Nephron (organoid): ENCODE data around the gene TUBB3.

Source experiments
- H3K27ac Mint-ChIP-seq, 3 experiments: 2 replicates each; pipeline ENCODE4 v1.8.0; 2020; ENCODE audit warnings: mixed read lengths in 3 of 3, mild to moderate bottlenecking in 2 of 3, moderate library complexity in 1 of 3
- H3K27me3 Mint-ChIP-seq: 2 replicates; pipeline ENCODE4 v1.8.0; 2021; ENCODE audit warnings: low read depth, mild to moderate bottlenecking, moderate library complexity, mixed read lengths
- H3K36me3 Mint-ChIP-seq: 2 replicates; pipeline ENCODE4 v1.8.0; 2020; ENCODE audit warnings: low read depth, mixed read lengths
- H3K4me1 Mint-ChIP-seq: 2 replicates; pipeline ENCODE4 v1.8.0; 2020; ENCODE audit warnings: mixed read lengths
- H3K4me3 Mint-ChIP-seq, 3 experiments: 2 replicates each; pipeline ENCODE4 v1.8.0; 2020; ENCODE audit warnings: mild to moderate bottlenecking in 3 of 3, mixed read lengths in 3 of 3, moderate library complexity in 2 of 3
- H3K9me3 Mint-ChIP-seq: 2 replicates; pipeline ENCODE4 v1.8.0; 2020; ENCODE audit warnings: mixed read lengths
- TF ChIP-seq, protein P1 (sequence below), 3 experiments: fragments of 200-600 bp; sonication (generic); IDR thresholded peaks; one replicate each; pipeline ENCODE4 v1.5.0; 2021; ENCODE audit warnings: antibody characterized with exemption in 3 of 3; ENCODE audit not compliant: unreplicated experiment in 3 of 3

The TUBB3 gene

DNA sequence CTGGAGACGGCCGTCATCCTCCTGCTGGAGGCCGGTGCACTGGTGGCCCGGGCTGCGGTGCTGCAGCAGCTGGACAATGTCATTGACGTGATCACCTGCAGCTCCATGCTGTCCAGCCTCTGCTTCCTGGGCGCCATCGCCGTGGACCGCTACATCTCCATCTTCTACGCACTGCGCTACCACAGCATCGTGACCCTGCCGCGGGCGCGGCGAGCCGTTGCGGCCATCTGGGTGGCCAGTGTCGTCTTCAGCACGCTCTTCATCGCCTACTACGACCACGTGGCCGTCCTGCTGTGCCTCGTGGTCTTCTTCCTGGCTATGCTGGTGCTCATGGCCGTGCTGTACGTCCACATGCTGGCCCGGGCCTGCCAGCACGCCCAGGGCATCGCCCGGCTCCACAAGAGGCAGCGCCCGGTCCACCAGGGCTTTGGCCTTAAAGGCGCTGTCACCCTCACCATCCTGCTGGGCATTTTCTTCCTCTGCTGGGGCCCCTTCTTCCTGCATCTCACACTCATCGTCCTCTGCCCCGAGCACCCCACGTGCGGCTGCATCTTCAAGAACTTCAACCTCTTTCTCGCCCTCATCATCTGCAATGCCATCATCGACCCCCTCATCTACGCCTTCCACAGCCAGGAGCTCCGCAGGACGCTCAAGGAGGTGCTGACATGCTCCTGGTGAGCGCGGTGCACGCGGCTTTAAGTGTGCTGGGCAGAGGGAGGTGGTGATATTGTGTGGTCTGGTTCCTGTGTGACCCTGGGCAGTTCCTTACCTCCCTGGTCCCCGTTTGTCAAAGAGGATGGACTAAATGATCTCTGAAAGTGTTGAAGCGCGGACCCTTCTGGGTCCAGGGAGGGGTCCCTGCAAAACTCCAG is 3.4 kb upstream of the TUBB3 start:
- Mint-ChIP-seq H3K27ac (no peak overlapping the region), H3K27me3 (peaks cover 46% of the 10 kb centered on the region), H3K4me3 (peak overlapping the region in 2 of 3 experiments; percentile 47 to 69), H3K36me3 (no peaks in the 10 kb centered on the region), H3K9me3 (no peaks in the 10 kb centered on the region), H3K4me1 (peaks cover 10% of the 10 kb centered on the region)
- TF ChIP-seq, protein P1, sequence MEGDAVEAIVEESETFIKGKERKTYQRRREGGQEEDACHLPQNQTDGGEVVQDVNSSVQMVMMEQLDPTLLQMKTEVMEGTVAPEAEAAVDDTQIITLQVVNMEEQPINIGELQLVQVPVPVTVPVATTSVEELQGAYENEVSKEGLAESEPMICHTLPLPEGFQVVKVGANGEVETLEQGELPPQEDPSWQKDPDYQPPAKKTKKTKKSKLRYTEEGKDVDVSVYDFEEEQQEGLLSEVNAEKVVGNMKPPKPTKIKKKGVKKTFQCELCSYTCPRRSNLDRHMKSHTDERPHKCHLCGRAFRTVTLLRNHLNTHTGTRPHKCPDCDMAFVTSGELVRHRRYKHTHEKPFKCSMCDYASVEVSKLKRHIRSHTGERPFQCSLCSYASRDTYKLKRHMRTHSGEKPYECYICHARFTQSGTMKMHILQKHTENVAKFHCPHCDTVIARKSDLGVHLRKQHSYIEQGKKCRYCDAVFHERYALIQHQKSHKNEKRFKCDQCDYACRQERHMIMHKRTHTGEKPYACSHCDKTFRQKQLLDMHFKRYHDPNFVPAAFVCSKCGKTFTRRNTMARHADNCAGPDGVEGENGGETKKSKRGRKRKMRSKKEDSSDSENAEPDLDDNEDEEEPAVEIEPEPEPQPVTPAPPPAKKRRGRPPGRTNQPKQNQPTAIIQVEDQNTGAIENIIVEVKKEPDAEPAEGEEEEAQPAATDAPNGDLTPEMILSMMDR (IDR thresholded peaks at IDR 0.05; ENCODE audit: unreplicated experiment in 3 of 3) = no peak

DNA sequence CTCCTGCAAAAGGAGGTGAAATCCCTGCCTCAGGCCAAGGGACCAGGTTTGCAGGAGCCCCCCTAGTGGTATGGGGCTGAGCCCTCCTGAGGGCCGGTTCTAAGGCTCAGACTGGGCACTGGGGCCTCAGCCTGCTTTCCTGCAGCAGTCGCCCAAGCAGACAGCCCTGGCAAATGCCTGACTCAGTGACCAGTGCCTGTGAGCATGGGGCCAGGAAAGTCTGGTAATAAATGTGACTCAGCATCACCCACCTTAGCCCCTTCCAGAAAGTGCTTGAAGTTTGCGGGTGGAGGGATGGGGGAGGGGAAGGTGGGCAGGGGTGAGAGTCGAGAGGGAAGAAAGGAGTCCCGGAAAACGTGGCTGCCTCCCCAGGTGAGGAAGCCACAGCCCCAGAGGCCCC is 2.4 kb upstream of the TUBB3 start:
- TF ChIP-seq, protein P1 (IDR thresholded peaks at IDR 0.05; ENCODE audit: unreplicated experiment in 3 of 3) = no peak
- peaks cover 10% of the 10 kb centered on the region for H3K4me1 Mint-ChIP-seq
- H3K27ac Mint-ChIP-seq = no peak overlapping the region
- H3K36me3 Mint-ChIP-seq = no peaks in the 10 kb centered on the region
- peak overlapping the region in 2 of 3 experiments; percentile 21 to 40 for H3K4me3 Mint-ChIP-seq
- peaks cover 54% of the 10 kb centered on the region for H3K27me3 Mint-ChIP-seq
- H3K9me3 Mint-ChIP-seq = no peaks in the 10 kb centered on the region

- H3K27me3 Mint-ChIP-seq = peaks cover 50% of the 10 kb centered on the region
- no peaks in the 10 kb centered on the region for H3K36me3 Mint-ChIP-seq
- TF ChIP-seq, protein P1 (IDR thresholded peaks at IDR 0.05; ENCODE audit: unreplicated experiment in 3 of 3) = no peak
- peak overlapping the region in 1 of 3 experiments; percentile 76 for H3K27ac Mint-ChIP-seq
- H3K4me3 Mint-ChIP-seq = peak overlapping the region; percentile 91 to 92 (median 91)
- H3K9me3 Mint-ChIP-seq = no peaks in the 10 kb centered on the region
- H3K4me1 Mint-ChIP-seq = peaks cover 10% of the 10 kb centered on the region
Observed at GRCh38 chr16:89921131-89921701, 1.9 kb upstream of the TUBB3 start.

- H3K27ac Mint-ChIP-seq = peak overlapping the region; percentile 72 to 81 (median 76)
- H3K36me3 Mint-ChIP-seq = no peaks in the 10 kb centered on the region
- TF ChIP-seq, protein P1 (IDR thresholded peaks at IDR 0.05; ENCODE audit: unreplicated experiment in 3 of 3) = no peak
- H3K4me3 Mint-ChIP-seq = peak overlapping the region; percentile 91 to 92 (median 91)
- H3K27me3 Mint-ChIP-seq = peaks cover 54% of the 10 kb centered on the region
- H3K9me3 Mint-ChIP-seq = no peaks in the 10 kb centered on the region
- peaks cover 10% of the 10 kb centered on the region for H3K4me1 Mint-ChIP-seq
Observed at GRCh38 chr16:89921702-89922476, 1.3 kb upstream of the TUBB3 start.

- peak overlapping the region; percentile 72 to 81 (median 79) for H3K27ac Mint-ChIP-seq
- H3K4me3 Mint-ChIP-seq = peak overlapping the region; percentile 91 to 92 (median 91)
- H3K27me3 Mint-ChIP-seq = peaks cover 54% of the 10 kb centered on the region
- H3K9me3 Mint-ChIP-seq = no peaks in the 10 kb centered on the region
- TF ChIP-seq, protein P1 (IDR thresholded peaks at IDR 0.05; ENCODE audit: unreplicated experiment in 3 of 3) = no peak
- peaks cover 9% of the 10 kb centered on the region for H3K4me1 Mint-ChIP-seq
- no peaks in the 10 kb centered on the region for H3K36me3 Mint-ChIP-seq
Observed at GRCh38 chr16:89922477-89922883, 662 bp upstream of the TUBB3 start.
